ENCODE measurements around the gene SRPK1.

- no peak for TF ChIP-seq CTCF (IDR thresholded peaks at IDR 0.05)
- no peak for TF ChIP-seq POLR2A (IDR thresholded peaks at IDR 0.05)
These were observed 27.8 kb upstream of the SRPK1 start for GRCh38 chr6:35948725-35949124.

All from uterus (tissue), 2 donors.